ENCODE measurements around the gene CELF1. TPM values are rescaled to one million over a fixed set of nuclear protein-coding genes. Genes with fewer than 3 reads are reported as not detected.

CELF1 gene
- polyA plus RNA-seq, 1 donor from 2014 or later, result 209 TPM

- Histone ChIP-seq H3K4me3 (ENCODE audit: low read length) (no peak overlapping the region), H3K9ac (ENCODE audit: low read length) (no peak overlapping the region), H3K27ac (ENCODE audit: low read length) (no peak overlapping the region), H3K9me3 (ENCODE audit: low read length) (no peaks in the 10 kb centered on the region), H4K20me1 (ENCODE audit: insufficient read depth) (no peaks in the 10 kb centered on the region), H3K27me3 (ENCODE audit: insufficient read depth, low read depth, low read length) (no peaks in the 10 kb centered on the region), H3K9me2 (ENCODE audit: insufficient read depth, low read length) (no peaks in the 10 kb centered on the region), H3K36me3 (ENCODE audit: insufficient read depth, low read length) (no peaks in the 10 kb centered on the region), H3K4me2 (ENCODE audit: low read length) (no peak overlapping the region), H3K79me2 (replicated peaks; ENCODE audit: insufficient read depth, low read length) (no peaks in the 10 kb centered on the region), H3F3A (ENCODE audit: insufficient read depth, low read length, poor library complexity, severe bottlenecking) (no peaks in the 10 kb centered on the region), H2AFZ (ENCODE audit: low read depth, low read length) (no peak overlapping the region)
- TF ChIP-seq POLR2AphosphoS5 (IDR thresholded peaks at IDR 0.05) (no peak), REST (IDR thresholded peaks at IDR 0.05; ENCODE audit: borderline replicate concordance) (no peak), RAD21 (conservative IDR thresholded peaks at IDR 0.05) (no peak), EP300 (conservative IDR thresholded peaks at IDR 0.05; ENCODE audit: poor library complexity, severe bottlenecking) (no peak), TAF1 (IDR thresholded peaks at IDR 0.05; ENCODE audit: low read depth) (no peak), CTCF (IDR thresholded peaks at IDR 0.05; ENCODE audit: poor library complexity, severe bottlenecking) (no peak), MXI1 (conservative IDR thresholded peaks at IDR 0.05; ENCODE audit: poor library complexity, severe bottlenecking) (no peak), EZH2 (IDR thresholded peaks at IDR 0.05; ENCODE audit: borderline replicate concordance, insufficient read depth, low read length, poor library complexity, severe bottlenecking) (no peak), SMC3 (conservative IDR thresholded peaks at IDR 0.05; ENCODE audit: poor library complexity) (no peak)
Measured at GRCh38 chr11:47461876-47462275, 91.1 kb downstream of the CELF1 start.

GRCh38 chr11:47460571-47461235, 92.2 kb downstream of the CELF1 start:
- Histone ChIP-seq H3K9me2 (ENCODE audit: insufficient read depth, low read length) (no peaks in the 10 kb centered on the region), H3K4me2 (ENCODE audit: low read length) (no peak overlapping the region), H2AFZ (ENCODE audit: low read depth, low read length) (no peak overlapping the region), H3K27me3 (ENCODE audit: insufficient read depth, low read depth, low read length) (no peaks in the 10 kb centered on the region), H3K79me2 (replicated peaks; ENCODE audit: insufficient read depth, low read length) (no peaks in the 10 kb centered on the region), H3F3A (ENCODE audit: insufficient read depth, low read length, poor library complexity, severe bottlenecking) (no peaks in the 10 kb centered on the region), H3K36me3 (ENCODE audit: insufficient read depth, low read length) (no peaks in the 10 kb centered on the region), H3K4me3 (ENCODE audit: low read length) (no peak overlapping the region), H3K27ac (ENCODE audit: low read length) (no peak overlapping the region), H3K9me3 (ENCODE audit: low read length) (no peaks in the 10 kb centered on the region), H3K9ac (ENCODE audit: low read length) (no peak overlapping the region), H4K20me1 (ENCODE audit: insufficient read depth) (no peaks in the 10 kb centered on the region)
- no peak for TF ChIP-seq MXI1 (conservative IDR thresholded peaks at IDR 0.05; ENCODE audit: poor library complexity, severe bottlenecking)
- TF ChIP-seq TAF1 (IDR thresholded peaks at IDR 0.05; ENCODE audit: low read depth), result no peak
- no peak for TF ChIP-seq REST (IDR thresholded peaks at IDR 0.05; ENCODE audit: borderline replicate concordance)
- no peak for TF ChIP-seq CTCF (IDR thresholded peaks at IDR 0.05; ENCODE audit: poor library complexity, severe bottlenecking)
- no peak for TF ChIP-seq POLR2AphosphoS5 (IDR thresholded peaks at IDR 0.05)
- no peak for TF ChIP-seq SMC3 (conservative IDR thresholded peaks at IDR 0.05; ENCODE audit: poor library complexity)
- no peak for TF ChIP-seq EZH2 (IDR thresholded peaks at IDR 0.05; ENCODE audit: borderline replicate concordance, insufficient read depth, low read length, poor library complexity, severe bottlenecking)
- no peak for TF ChIP-seq RAD21 (conservative IDR thresholded peaks at IDR 0.05)
- no peak for TF ChIP-seq EP300 (conservative IDR thresholded peaks at IDR 0.05; ENCODE audit: poor library complexity, severe bottlenecking)

Data from neural cell (in vitro differentiated cells).